Fibroblast of gingiva (primary cell): ENCODE data around the gene TRIO.

Experiments used
- DNase-seq: peaks from one replicate; pipeline ENCODE4 v3.0.0-alpha.2; 2011; ENCODE audit warnings: low read depth

TRIO gene

DNA sequence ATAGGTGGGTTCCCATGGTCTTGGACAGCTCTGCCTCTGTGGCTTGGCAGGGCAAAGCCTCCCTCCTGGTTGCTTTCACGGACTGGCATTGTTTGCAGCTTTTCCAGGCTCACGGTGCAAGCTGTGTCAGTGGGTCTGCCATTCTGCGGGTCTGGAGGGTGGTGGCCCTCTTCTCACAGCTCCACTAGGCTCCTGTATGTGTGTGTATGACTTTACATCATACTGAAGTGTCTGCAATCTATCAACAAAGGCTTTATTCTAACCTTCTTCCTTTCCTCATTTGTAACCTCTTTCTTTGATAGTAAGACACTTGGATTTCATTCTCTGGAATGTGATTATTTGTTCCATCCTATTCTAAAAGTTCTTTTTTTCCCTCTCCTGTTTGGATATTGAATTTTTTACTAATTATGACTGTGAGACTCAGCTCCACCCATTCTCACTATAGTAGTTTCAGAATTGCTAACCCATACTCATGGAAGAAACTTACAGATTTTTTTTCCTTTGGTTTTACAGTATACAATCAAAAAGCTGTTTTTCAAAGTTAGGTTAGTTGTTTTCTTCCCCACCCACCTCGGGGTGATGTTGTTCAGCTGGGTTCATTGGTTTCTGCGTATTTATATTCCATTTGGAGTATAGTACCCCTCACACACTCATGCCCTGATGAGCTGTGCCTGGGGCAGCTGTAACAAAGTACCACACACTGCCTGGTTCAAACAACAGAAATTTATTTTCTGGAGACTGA is 293.8 kb downstream of the TRIO start:
- DNase-seq = no peak

DNA sequence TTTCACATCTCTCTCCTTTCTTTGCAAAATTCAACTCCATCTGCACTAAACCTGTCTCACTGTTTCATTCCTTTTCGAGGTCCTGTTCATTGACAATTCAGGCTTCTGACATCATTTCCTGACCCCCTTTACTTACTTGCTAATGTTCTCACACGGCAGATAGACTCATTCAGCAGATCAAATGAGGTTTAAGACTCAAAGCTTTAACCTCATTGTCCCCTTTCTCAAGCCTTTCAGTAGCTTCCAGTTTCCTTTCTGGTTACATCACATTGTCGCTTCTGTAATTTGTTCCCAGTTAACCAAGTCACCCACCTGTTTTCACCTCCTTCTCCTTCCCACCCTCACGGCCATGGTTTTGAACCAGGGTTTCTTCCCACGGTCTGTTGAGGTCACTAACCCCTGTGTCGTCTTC is 295.1 kb downstream of the TRIO start:
- DNase-seq = no peak

DNA sequence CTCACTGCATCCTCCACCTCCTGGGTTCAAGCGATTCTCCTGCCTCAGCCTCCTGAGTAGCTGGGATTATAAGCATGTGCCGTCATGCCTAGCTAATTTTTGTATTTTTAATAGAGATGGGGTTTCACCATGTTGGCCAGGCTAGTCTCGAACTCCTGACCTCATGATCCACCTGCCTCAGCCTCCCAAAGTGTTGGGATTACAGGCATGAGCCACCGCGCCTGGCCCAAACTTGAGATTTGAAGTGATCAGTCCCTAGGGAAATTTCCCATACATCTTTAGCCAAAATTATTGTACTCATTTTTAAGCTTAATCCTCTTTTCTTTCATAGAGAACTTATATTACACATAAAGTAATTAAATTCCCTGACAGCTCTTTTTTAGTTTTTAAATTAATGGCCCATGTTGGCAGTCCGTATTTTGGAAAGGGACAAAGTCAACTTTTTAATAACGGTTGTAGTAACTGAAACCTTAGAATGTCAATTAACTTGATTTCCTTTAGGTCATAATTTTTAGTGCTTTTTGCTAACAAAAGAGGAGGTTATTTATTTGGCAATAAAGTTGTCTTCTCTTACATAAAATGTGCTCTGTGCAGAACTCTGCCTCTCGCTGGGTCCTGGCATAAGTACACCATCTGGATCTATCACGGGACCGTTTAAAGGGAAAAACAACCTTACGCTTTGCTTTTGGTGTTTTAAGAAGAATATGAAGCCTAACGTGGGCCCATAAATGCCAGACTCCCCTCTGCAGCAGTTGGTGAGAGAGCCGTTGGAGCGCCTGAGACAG is 296.1 kb downstream of the TRIO start:
- DNase-seq = no peak

DNA sequence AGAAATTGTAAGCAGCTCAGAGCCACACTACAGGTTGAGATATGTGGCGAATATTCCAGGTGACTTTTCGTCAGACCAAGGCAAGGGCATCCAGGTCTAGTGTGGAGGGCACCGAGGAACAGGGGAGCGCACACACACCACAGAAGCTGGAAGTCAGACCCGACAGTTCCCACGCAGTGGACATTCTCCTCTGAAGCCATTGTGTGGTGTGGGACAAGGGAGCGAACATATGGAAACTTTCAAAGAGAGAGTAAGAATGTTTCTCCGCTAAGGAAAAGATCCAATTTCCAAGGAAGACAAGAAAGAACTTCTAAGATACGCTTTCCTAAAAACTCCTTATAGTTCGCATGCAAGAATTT is 297.1 kb downstream of the TRIO start:
- no peak for DNase-seq

DNA sequence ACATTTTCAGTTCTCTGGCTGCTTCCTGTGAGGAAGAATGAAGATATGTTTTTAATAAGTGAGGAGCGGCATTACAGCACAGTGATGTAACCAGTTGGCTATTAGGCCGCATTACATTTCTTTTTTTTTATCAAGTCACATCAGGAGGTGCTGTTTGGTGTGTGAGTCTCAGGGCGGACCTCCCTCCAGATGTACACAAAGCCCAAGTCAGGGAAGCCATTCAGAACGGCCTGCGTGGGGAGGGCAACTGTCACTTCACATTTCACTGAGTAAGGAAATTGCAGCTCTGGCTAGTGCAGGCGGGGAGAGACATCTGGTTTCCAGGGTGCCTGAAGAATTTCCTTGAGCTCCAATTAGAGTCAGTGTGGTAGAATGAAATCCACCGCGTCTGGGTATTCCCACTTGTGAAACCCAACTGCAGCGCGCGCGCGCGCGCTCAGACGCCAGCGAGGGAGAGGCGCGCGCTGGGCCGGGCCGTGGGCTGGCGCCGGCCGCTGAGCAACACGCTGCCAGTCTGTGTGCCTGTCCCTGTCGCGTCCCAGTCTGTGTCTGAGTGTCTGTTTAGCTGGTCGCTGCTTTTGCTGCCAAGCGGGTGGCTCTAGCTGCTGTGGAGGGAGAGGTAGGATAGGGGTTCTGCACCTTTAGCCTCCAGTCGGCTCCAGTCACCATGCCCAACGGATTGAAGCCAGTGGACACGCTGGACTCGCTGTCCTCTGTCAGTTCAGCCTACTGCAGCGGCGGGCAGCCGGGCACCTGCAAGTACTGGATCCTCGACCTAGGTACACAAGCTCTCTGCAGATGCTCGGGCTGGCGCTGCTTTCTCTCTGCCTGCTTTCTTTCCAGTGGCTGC is 297.7 kb downstream of the TRIO start:
- peak; percentile 97 for DNase-seq

DNA sequence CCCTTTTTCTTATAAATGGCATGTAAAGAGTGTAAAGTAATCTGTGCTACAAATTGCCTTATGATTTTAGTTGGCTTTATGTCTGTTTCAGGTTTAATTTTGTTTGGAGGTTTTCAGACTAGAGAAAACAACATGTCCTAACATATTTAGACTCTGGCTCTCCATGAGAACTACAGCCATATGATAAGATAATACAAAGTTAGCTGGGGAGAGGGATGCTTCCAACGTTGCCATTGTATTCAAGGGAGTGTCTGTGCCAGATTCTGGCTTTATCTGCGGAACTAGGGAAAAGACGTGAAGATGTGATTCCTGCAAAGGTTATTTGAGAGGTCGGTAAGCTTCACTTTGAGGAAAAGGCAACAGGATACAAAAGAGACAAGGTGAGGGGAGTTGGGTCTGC is 298.5 kb downstream of the TRIO start:
- no peak for DNase-seq

DNA sequence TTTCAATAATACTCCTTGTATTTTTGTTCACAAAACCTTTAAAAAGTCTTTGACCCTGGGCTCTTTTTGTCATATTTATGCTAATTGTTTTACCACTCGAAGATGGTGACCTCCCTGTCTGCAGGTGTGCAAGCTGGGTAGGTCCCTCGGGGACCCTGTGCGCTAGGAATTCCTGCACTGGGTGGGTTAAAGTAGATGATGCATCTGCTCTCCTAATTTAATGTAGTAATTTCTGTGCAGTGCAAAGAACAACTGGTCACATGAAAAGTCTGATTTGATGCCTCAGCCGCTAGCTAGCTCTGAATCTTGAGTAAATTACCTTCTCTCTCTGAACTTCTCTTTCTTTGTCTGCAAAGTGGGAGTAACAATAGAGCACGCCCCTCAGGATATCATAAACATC is 299.4 kb downstream of the TRIO start:
- no peak for DNase-seq

DNA sequence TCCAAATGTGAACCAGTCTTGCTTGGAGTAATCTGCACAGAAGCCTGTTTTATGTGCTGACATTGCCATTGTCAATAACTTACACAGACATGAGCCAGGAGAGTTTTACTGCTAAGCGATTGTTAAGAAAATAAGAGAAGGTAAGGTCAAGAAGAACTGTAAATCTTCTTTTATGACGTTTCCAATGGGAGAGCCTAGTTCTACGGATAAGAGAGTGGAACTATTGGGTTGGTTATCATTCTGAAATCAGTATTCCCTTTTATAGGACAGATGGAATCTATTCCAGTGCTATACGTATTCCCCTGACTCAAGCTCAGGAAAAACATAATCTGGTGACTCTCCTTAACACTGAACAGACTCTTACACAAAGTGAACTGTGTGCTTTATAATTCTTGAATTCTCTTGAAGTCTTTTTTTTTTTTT is 300.5 kb downstream of the TRIO start:
- DNase-seq = no peak

DNA sequence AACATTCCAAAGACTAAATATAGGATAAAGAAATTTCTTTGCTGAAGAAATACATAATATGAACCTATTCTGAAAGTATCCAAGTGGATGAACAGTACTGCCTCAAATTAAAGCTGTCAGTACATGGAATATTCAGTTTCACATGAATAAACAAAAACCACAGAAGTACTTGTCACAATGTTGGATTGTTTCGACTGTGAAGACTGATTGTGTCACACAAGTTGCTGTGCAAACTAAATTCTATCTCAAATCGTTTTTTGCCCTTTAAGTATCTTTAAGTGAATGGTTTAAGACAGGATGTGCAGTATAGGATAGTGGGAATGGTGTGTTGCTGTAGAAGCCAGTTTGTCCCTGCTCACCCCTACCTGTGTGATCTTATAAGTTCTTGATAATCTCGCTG is 301.0 kb downstream of the TRIO start:
- DNase-seq = no peak

DNA sequence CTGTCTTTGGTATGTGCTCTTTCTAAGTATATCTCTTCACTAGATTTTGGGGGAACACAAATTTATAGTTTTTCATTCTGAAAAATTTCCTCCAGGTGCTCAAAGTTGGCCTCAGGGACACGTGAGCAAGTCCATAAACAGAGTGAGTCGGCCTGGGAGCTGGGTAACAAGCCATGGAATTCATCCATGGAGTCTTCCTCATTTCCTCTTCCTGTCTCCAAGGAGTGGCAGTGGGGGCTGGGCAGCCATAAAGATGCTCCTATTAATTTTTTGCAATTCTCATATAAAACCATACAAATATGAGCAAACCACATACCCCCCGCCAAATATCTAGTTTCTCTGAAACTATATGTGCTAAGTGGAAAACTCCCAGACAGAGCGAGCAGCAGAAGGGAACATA is 301.9 kb downstream of the TRIO start:
- DNase-seq = no peak

DNA sequence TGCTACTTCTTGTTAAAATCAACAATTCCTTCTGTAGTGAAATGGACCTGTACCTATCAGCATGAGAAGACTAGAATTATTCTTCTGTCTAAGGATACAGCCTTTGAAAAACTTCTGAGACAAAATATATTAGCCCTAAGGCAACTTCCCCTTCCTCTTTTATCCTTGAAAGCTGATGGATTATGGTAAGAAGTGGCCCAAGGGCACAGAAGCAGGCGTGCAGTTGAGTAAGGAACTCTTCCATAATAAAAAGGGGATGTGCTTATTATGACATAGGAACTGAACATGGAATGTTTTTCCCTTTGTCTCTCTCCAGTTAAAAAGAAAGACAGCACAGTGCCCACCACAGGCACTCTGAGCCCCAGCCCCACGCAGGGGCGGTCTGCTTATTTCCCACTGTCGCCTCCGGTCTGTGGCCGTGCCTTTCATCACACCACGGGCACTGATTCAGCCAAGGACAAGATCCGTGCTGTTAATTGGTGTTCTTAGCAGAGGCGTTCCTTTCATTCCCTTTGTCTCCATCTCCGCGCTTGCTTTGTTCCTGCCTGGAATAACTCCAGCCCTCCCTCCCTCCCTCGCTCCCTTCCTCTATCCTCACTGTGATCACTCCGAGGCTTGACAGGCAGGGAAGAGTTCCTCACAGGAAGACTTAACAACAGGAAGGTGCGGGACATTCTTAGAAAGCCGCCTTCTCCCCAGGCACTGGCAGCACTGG is 302.6 kb downstream of the TRIO start:
- peak; percentile 46 for DNase-seq

DNA sequence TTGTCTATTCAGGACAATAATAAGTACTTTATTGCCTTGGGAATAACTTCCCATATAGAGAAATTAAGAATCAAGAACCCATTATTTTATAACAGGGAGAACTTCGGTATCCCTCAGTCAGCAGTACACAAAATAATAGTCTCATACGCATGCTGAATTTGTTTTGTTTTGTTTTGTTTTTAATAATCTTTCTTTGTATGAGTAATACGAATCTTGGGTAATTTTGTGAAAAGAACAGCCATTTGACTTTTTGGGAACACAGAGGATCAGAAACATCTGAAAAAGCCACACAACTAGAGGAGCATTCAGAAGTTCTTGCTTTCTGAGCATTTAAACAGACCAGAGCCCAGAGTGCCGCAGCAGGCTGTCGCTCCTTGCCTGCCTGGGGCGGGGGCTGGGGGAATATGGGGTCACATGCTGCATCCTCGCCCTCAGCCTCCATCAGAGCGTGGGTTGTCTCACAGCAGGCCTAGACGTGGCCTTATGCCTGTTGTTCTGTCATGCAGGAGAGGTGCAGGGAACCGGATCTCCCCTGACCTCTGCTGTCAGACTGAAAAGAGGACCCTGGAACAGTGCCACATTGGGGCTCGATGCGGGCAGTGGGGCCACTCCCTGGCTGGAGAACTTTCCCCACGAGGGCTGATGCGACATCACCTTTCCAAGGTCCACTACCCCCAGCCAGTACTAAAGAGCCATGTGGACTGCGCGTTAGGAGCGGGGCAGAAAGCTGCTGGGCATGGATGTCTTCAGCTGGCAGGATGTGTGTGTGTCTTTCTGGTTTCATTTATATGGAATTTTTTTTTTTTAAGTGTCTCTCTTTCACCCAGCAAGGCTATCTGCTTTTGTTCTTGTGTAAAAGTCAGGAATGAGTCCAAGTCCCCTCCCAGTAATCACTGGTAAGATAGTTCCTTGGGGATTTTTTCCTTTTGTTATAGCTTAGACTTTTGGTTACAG is 305.1 kb downstream of the TRIO start:
- DNase-seq = peak; percentile 84

DNA sequence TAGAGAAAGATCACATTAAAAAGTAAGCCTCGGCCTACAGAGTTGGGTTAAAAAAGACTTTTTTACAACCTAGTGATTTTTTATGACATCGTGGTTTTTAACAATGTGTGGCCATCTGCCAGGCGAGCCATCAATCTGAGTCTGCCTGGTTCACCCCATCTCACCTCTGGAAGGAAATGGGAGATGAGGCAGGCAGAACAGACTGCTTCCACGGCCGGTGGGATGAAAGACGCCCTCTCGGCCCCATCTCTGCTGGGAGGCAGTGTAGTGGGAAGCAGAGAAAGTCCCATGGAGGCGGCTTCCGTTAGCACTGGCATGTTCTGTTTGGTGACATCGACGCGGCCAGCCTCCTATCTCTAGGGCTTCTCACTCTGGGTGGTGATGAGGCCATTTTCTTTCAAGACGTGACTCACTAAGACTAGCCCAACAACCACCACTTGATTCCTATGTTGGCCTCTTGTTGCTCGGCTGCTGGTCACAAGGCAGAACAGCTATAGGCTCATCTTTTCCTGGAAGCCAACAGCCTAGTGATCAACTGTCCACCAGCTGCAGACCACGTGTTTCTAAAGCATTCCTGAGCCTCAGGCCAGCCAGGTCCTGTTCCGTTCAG is 306.0 kb downstream of the TRIO start:
- peak; percentile 84 for DNase-seq

DNA sequence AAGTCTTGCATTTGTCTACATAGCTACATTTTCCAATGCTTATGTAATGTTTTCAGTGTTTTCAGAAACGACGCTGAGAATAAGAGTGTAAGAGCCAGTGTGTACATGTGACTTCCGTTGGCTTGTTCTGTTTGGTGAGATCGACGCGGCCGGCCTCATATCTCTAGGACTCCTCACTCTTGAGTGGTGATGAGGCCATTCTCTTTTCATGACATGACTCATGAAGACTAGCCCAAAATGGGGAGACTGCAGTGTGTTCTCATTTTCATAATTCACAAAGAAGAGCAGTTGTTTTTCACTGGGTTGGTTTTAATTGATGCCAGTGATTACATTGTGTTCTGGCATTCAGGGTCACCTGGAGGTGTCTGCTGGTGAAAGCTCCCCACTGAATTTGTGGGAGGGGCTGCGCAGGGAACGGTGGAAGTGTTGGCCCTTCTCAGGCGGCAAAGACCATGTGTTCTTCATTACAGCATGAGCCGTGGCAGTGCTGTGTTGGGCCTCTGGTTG is 306.9 kb downstream of the TRIO start:
- peak; percentile 83 for DNase-seq

DNA sequence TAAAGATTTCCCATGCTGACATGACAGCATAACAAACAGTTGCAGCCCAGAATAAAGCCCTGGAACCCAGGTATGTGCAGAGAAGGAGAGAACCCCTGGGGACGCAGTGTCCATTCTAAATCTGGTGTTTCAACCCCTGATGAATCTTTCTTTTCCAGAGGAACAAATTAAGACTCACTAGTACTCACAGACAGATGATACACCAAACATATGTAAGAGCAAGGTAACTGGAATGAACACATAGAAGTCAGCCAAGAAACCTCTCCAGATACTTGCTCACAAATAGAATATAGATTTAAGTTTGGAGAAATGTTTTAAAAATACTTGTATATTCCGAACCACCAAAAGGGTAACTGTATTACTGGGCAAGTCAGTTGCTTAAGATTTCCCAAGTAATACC is 307.6 kb downstream of the TRIO start:
- no peak for DNase-seq

DNA sequence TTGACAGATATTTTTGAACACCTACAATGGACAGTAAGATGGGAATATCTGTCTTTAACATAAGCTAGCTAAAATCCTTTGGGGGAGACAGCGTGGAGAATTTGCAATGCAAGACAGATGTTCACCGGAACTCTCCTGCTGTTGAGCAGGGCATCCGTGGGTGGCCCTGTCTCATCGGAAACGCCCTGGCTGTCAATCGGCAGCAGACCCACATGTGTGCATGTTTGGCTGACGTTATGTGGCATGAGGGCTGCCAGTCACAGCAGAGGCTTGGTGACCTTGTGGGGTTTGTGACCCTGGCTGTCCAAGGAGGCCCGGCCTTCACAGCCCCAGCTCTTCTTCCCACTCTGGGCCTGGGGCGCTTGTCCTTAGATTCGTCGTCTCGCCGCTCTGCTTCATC is 308.7 kb downstream of the TRIO start:
- DNase-seq = no peak

DNA sequence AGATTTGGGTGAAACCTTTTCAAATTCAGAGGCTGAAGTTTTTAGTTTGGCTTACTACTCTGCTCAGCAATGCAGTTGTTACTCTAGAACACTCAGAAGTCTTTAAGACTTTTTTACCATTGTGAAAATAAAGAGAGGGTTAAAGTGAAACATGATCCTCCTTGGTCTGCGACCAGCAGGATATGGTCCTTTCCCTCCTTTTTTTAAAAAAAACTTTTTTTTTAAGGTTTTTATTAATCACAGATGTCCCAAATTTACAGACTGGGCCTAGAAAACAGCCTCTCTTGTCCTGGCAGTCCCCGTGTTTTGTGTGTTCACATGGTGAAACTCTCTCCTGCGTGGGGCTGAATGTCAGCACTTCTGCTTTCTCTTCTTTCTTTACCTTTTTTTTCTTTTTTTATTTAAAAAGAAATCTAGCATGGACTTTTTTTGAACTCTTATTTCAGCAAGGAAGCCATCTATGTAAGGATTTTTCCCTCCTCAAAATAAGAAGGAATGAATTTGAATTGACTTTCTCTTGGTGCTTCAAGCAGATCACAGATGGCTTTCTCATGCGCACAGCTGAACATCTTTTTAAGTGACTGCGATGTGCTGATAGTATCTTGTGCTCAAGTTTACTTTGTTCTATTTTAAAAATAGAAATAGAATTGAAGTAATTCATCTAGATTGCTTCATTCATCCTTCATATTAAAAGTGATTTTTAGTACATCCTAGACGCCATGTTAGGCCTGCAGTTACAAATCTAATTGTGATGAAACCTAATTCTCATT is 309.7 kb downstream of the TRIO start:
- peak; percentile 64 for DNase-seq

DNA sequence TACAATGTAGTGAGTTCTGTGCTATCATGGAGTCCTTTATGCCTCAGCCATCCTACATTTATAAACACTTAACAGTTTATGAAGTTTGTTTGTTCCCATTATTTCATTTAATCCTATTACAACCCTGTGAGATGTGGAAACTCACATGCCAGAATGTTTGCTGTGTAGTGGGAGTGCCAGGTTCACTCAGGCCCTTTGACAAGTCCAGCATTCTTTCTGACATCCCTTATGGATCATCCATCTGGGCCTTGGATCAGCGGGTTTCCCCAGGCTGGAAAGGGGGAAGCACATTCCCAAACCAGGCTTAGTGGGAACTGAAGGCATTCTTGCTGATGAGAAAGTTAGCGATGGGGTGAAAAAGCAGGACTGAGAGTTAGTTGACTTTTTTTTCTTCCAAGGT is 310.3 kb downstream of the TRIO start:
- peak; percentile 27 for DNase-seq

DNA sequence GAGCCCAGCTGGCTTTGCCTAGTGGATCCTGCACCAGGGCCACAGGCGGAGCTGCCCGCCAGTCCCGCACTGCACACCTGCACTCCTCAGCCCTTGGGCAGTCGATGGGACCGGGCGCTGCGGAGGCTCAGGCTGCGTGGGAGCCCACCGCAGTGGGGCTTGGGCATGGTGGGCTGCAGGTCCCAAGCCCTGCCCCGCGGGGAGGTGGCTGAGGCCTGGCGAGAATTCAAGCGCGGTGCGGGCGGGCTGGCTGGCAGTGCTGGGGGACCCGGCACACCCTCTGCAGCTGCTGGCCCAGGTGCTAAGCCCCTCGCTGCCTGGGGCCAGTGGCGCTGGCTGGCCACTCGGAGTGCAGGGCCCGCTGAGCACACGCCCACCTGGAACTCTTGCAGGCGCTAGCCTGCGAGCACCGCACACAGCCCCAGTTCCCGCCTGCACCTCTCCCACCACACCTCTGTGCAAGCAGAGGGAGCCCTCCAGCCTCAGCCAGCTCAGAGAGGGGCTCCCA is 312.7 kb downstream of the TRIO start:
- no peak for DNase-seq
